Loucy (cell line): ENCODE data around the gene FGFR3.

Experiments used
- EZH2phosphoT487 ChIP-seq: fragments of 200-600 bp; IDR thresholded peaks from 2 replicates; pipeline ENCODE4 v1.6.1; 2018; ENCODE audit warnings: antibody characterized with exemption, mild to moderate bottlenecking, moderate library complexity, borderline replicate concordance
- TF ChIP-seq, protein P1 (sequence below): fragments of 200-600 bp; sonication (generic); conservative IDR thresholded peaks from 2 replicates; pipeline ENCODE4 v1.5.1; 2014; ENCODE audit warnings: mild to moderate bottlenecking, antibody characterized with exemption, low read length

DNA sequence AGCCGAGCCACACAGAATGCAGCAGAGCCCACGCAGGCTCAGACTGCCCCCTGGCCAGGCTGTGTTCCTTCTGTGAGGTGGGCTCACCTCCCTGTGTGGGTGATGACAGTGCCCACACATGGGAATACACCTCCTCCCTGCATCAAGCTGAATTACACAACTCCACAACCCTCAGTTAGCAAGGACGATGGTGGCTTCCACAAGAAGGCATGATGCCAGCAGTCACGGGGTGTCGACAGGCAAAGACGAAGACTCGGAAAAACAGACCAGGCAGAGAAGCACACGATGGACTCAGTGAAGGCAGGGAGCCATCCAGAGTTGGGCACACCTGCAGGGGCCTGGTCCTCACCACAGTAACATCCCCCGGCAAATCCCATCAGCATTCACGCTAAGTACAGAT lies 50.8 kb downstream of the FGFR3 start:
- TF ChIP-seq, protein P1, sequence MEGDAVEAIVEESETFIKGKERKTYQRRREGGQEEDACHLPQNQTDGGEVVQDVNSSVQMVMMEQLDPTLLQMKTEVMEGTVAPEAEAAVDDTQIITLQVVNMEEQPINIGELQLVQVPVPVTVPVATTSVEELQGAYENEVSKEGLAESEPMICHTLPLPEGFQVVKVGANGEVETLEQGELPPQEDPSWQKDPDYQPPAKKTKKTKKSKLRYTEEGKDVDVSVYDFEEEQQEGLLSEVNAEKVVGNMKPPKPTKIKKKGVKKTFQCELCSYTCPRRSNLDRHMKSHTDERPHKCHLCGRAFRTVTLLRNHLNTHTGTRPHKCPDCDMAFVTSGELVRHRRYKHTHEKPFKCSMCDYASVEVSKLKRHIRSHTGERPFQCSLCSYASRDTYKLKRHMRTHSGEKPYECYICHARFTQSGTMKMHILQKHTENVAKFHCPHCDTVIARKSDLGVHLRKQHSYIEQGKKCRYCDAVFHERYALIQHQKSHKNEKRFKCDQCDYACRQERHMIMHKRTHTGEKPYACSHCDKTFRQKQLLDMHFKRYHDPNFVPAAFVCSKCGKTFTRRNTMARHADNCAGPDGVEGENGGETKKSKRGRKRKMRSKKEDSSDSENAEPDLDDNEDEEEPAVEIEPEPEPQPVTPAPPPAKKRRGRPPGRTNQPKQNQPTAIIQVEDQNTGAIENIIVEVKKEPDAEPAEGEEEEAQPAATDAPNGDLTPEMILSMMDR, result no peak
- TF ChIP-seq EZH2phosphoT487, result no peak
